K562 (cell line): ENCODE measurements around the gene CERS3. TPM values are rescaled to one million over a fixed set of nuclear protein-coding genes. Genes with fewer than 3 reads are reported as not detected.

ENCODE experiments used
- ATAC-seq: fragments of 200-7000 bp; cut with Tn5 transposase; 3 replicates; pipeline ENCODE4 v1.9.1; 2020; ENCODE audit warnings: moderate library complexity
- BruUV-seq: library from RNA; stranded (reverse); fragments of 400-500 nt; replicated peaks from 2 replicates; lab custom pipeline; 2021; lab: Mats Ljungman, UMichigan
- CTCF ChIA-PET: fragments of 300-600 bp; formaldehyde crosslinking; extraction: SDS; loops from one replicate; lab custom pipeline; 2021; ENCODE audit warnings: low intra/inter-chr PET ratio; lab: Yijun Ruan, JAX
- POLR2A ChIA-PET: fragments of 300-600, 350-650 bp; sonication (Branson Sonifier 250); formaldehyde crosslinking; extraction: SDS; loops from one replicate; lab custom pipeline; 2021; ENCODE audit warnings: antibody characterized with exemption, inconsistent platforms; lab: Yijun Ruan, JAX
- DNase-seq, 4 experiments: peaks; one replicate each; pipeline versions ENCODE4 v3.0.0 to v3.0.0-alpha.2; 2011 to 2018; ENCODE audit warnings: low spot score in 3 of 4, mixed read lengths in 3 of 4; ENCODE audit errors: extremely low read depth in 1 of 4
- FAIRE-seq: peaks from 2 replicates; lab custom pipeline; 2011; peaks lifted over from hg19 to GRCh38; lab: Jason Lieb, UNC
- H2AFZ ChIP-seq: 2 replicates; pipeline ENCODE4 v1.6.0; 2011; ENCODE audit warnings: low read depth, low read length, control low read depth, inconsistent platforms
- H3K27ac ChIP-seq: fragments of 200-600 bp; 3 replicates; pipeline ENCODE4 v1.8.0; 2011; ENCODE audit warnings: low read depth, mild to moderate bottlenecking, control low read depth, inconsistent platforms, low read length, moderate library complexity, mixed read lengths; ENCODE audit errors: extremely low read depth
- H3K27me3 ChIP-seq, 2 experiments: fragments of 300-600 bp in 1 of 2; 2 replicates in 1 of 2; 3 replicates in 1 of 2; pipeline versions ENCODE4 v1.6.0 to v1.8.0; 2011; ENCODE audit warnings: inconsistent platforms in 2 of 2, low read length in 2 of 2, mild to moderate bottlenecking in 1 of 2, mixed read lengths in 1 of 2, moderate library complexity in 1 of 2; ENCODE audit not compliant: control insufficient read depth in 2 of 2, insufficient read depth in 2 of 2
- H3K36me3 ChIP-seq: fragments of 300-600 bp; 3 replicates; pipeline ENCODE4 v1.8.0; 2011; ENCODE audit warnings: mild to moderate bottlenecking, low read length, inconsistent platforms; ENCODE audit not compliant: control insufficient read depth, insufficient read depth
- H3K4me1 ChIP-seq, 2 experiments: fragments of 200-600 bp in 1 of 2; replicated peaks in 1 of 2; 2 replicates in 1 of 2; 3 replicates in 1 of 2; pipeline versions ENCODE4 v1.5.1 to v1.8.0; 2011; ENCODE audit warnings: inconsistent platforms in 2 of 2, low read length in 2 of 2, mild to moderate bottlenecking in 1 of 2, mixed read lengths in 1 of 2, moderate library complexity in 1 of 2; ENCODE audit not compliant: control insufficient read depth in 2 of 2, insufficient read depth in 2 of 2
- H3K4me2 ChIP-seq: 2 replicates; pipeline ENCODE4 v1.6.1; 2011; ENCODE audit warnings: low read length, control low read depth, inconsistent platforms, mixed read lengths; ENCODE audit not compliant: insufficient read depth
- H3K4me3 ChIP-seq: fragments of 200-600 bp; sonication (generic), shearing (Covaris generic); 2 replicates; pipeline ENCODE4 v1.5.1; 2016; ENCODE audit warnings: control low read depth, inconsistent platforms
- H3K79me2 ChIP-seq: fragments of 200-600 bp; 3 replicates; pipeline ENCODE4 v1.8.0; 2011; ENCODE audit warnings: low read length, inconsistent platforms; ENCODE audit not compliant: control insufficient read depth, insufficient read depth
- H3K9ac ChIP-seq, 2 experiments: 2 replicates each; pipeline versions ENCODE4 v1.6.0 to v1.6.1; 2011; ENCODE audit warnings: low read depth in 2 of 2, low read length in 2 of 2, control low read depth in 1 of 2, inconsistent platforms in 1 of 2, mild to moderate bottlenecking in 1 of 2, mixed read lengths in 1 of 2; ENCODE audit not compliant: insufficient read depth in 1 of 2
- H3K9me1 ChIP-seq: one replicate; pipeline ENCODE4 v1.6.0; 2011; ENCODE audit warnings: inconsistent platforms, mild to moderate bottlenecking, low read length, moderate library complexity; ENCODE audit not compliant: control insufficient read depth, insufficient read depth
- H3K9me3 ChIP-seq: replicated peaks from 2 replicates; pipeline ENCODE4 v1.5.1; 2011; ENCODE audit warnings: low read depth, low read length, inconsistent platforms; ENCODE audit not compliant: control insufficient read depth, insufficient read depth
- H4K20me1 ChIP-seq: replicated peaks from 2 replicates; pipeline ENCODE4 v1.6.1; 2011; ENCODE audit warnings: low read length, inconsistent platforms, mixed read lengths; ENCODE audit not compliant: control insufficient read depth, insufficient read depth
- ASH1L ChIP-seq: fragments of 450-650 bp; IDR thresholded peaks from 2 replicates; pipeline ENCODE4 v1.6.1; 2018; ENCODE audit warnings: borderline replicate concordance, mild to moderate bottlenecking, low read depth; ENCODE audit not compliant: partially characterized antibody
- BMI1 ChIP-seq: fragments of 150-350 bp; IDR thresholded peaks from 2 replicates; pipeline ENCODE4 v1.6.1; 2014; ENCODE audit warnings: low read length
- RBM15 ChIP-seq: fragments of 200-400 bp; formaldehyde crosslinking; IDR thresholded peaks from 2 replicates; pipeline ENCODE4 v1.6.1; 2018; ENCODE audit warnings: mild to moderate bottlenecking, low read length, moderate library complexity; ENCODE audit not compliant: insufficient read depth
- RUNX1 ChIP-seq: sonication (generic); IDR thresholded peaks from 2 replicates; pipeline ENCODE4 v1.6.1; 2016; ENCODE audit warnings: antibody characterized with exemption, low read depth
- SRF ChIP-seq, 2 experiments: fragments of 250-450, 450-650 bp in 1 of 2; sonication (Bioruptor Pico) in 1 of 2; sonication (generic) in 1 of 2; formaldehyde crosslinking; IDR thresholded peaks; 2 replicates each; pipeline versions ENCODE4 v1.5.0 to v1.5.1; 2020 to 2022; ENCODE audit warnings: mild to moderate bottlenecking in 1 of 2, missing genetic modification reagents in 1 of 2
- TEAD1 ChIP-seq, 2 experiments: fragments of 450-650 bp in 1 of 2; sonication (generic) in 1 of 2; formaldehyde crosslinking; IDR thresholded peaks; 2 replicates each; pipeline versions ENCODE4 v1.4.0 to v1.8.0; 2020 to 2022; ENCODE audit warnings: mild to moderate bottlenecking in 2 of 2, missing genetic modification reagents in 1 of 2
- WGBS: fragments of 100-300 bp; shearing (Covaris generic); methylation state at CpG from one replicate; pipeline ENCODE4 v1.1.6; 2016; ENCODE audit warnings: low coverage, mixed read lengths; ENCODE audit not compliant: insufficient coverage; ENCODE audit errors: missing lambda C conversion rate; 5-methylcytosine and 5-hydroxymethylcytosine counted together
- in situ Hi-C: fragments of 300-500 bp; cut with MboI; formaldehyde crosslinking; loops from 4 replicates; pipeline ENCODE4 v1.15.0; 2018; ENCODE audit warnings: inconsistent platforms, mixed read lengths
- intact Hi-C: fragments of 100-400 bp; cut with micrococcal nuclease; formaldehyde crosslinking; loops from 2 replicates; pipeline ENCODE4 v1.14.2; 2022
- polyA plus RNA-seq, 8 experiments: library from polyadenylated mRNA; depleted of rRNA in 4 of 8; stranded (reverse) in 5 of 8; unstranded in 3 of 8; fragments of >200 nt; fragmentation: Nextera tagmentation in 2 of 8; fragmentation: Illumina TruSeq in 1 of 8; extraction: Ambion mirVana in 2 of 8; extraction: Trizol in 1 of 8; gene quantifications; 2 replicates each; pipeline versions ENCODE4 v1.2.1 to v1.2.3, GENCODE V29; 2011 to 2014; ENCODE audit warnings: inconsistent platforms in 1 of 8, missing spikeins in 1 of 8
- total RNA-seq, 7 experiments: library from RNA; depleted of rRNA in 6 of 7; stranded (reverse); fragments of >200 nt in 6 of 7; fragmentation: Illumina TruSeq in 2 of 7; extraction: Trizol in 2 of 7; gene quantifications; 2 replicates each; pipeline versions ENCODE4 v1.2.1 to v1.2.3, GENCODE V29; 2011 to 2021; ENCODE audit warnings: low replicate concordance in 1 of 7
- TF ChIP-seq, protein P1 (sequence below): fragments of 450-650 bp; formaldehyde crosslinking; IDR thresholded peaks from 2 replicates; pipeline ENCODE4 v1.4.0; 2022; ENCODE audit warnings: missing genetic modification characterization
- TF ChIP-seq, protein P2 (sequence below): fragments of 250-450 bp; sonication (Bioruptor Pico); IDR thresholded peaks from 2 replicates; pipeline ENCODE4 v1.9.0; 2021; ENCODE audit warnings: mild to moderate bottlenecking, inconsistent platforms
- TF ChIP-seq, protein P3 (sequence below): sonication (generic); formaldehyde crosslinking; IDR thresholded peaks from 2 replicates; pipeline ENCODE4 v1.8.1; 2022; ENCODE audit warnings: missing genetic modification reagents
- TF ChIP-seq, protein P4 (sequence below): IDR thresholded peaks from 2 replicates; pipeline ENCODE4 v1.6.1; 2011; ENCODE audit not compliant: insufficient read length; ENCODE audit errors: extremely low read depth

CERS3 gene
- total and polyA plus RNA-seq, 9 of the 15 experiments (the other 6 are each of a cell fraction or from before 2014, with no cell fraction given), result not detected

DNA sequence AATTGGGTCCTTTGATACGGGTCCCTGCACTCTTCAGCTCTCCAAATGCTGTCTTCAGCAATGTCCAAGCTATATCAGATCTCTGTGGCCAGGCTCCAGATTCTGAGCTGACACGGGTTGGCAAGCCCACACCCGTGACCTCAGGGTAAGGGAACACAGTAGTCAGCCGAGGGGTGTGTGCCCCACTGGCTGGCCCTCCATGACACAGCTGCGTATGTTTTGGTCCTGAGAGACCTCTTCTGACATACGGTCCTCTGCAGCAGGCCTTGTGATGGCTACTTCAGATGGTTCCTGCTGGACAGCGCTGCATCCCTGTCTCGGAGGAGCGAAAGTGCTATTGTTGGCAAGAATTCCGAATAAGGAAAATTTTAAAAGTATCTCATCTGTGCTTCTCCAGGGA lies 101.8 kb downstream of the CERS3 start (continued):
- TF ChIP-seq, protein P1, sequence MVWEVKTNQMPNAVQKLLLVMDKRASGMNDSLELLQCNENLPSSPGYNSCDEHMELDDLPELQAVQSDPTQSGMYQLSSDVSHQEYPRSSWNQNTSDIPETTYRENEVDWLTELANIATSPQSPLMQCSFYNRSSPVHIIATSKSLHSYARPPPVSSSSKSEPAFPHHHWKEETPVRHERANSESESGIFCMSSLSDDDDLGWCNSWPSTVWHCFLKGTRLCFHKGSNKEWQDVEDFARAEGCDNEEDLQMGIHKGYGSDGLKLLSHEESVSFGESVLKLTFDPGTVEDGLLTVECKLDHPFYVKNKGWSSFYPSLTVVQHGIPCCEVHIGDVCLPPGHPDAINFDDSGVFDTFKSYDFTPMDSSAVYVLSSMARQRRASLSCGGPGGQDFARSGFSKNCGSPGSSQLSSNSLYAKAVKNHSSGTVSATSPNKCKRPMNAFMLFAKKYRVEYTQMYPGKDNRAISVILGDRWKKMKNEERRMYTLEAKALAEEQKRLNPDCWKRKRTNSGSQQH (CRISPR knock-in tag), result no peak
- TF ChIP-seq BMI1 (no peak), RBM15 (no peak)
- TF ChIP-seq, protein P2, sequence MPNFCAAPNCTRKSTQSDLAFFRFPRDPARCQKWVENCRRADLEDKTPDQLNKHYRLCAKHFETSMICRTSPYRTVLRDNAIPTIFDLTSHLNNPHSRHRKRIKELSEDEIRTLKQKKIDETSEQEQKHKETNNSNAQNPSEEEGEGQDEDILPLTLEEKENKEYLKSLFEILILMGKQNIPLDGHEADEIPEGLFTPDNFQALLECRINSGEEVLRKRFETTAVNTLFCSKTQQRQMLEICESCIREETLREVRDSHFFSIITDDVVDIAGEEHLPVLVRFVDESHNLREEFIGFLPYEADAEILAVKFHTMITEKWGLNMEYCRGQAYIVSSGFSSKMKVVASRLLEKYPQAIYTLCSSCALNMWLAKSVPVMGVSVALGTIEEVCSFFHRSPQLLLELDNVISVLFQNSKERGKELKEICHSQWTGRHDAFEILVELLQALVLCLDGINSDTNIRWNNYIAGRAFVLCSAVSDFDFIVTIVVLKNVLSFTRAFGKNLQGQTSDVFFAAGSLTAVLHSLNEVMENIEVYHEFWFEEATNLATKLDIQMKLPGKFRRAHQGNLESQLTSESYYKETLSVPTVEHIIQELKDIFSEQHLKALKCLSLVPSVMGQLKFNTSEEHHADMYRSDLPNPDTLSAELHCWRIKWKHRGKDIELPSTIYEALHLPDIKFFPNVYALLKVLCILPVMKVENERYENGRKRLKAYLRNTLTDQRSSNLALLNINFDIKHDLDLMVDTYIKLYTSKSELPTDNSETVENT (CRISPR knock-in tag), result no peak

DNA sequence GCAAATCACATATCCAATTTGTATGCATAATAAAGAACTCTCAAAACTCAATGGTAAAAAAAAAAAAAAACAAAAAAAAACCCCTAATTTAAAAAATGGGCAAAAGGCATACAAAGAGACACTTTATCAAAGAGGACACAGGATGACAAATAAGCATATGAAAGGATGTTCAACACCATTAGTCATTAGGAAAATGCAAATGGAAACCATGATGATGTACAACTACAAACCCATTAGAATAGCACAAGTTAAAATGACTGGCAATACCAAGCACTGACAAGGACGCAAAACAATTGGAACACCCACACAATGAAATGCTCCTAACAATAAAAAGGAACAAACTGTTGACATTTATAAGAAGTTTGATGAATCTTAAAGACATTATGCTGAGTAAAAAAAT lies 123.6 kb downstream of the CERS3 start:
- ATAC-seq, result no peak
- no TSS peak for BruUV-seq
- Histone ChIP-seq H3K27ac (no peak overlapping the region), H3K4me2 (no peak overlapping the region), H4K20me1 (no peaks in the 10 kb centered on the region; the same call in 1 of the 2 replicates), H3K4me1 (no peaks in the 10 kb centered on the region), H2AFZ (no peak overlapping the region), H3K36me3 (no peaks in the 10 kb centered on the region), H3K9me1 (no peaks in the 10 kb centered on the region), H3K9me3 (no peaks in the 10 kb centered on the region), H3K4me3 (no peak overlapping the region), H3K9ac (no peak overlapping the region), H3K27me3 (peaks cover 0 to 5% of the 10 kb centered on the region in 2 experiments; a peak in 2 of 5 replicates), H3K79me2 (no peaks in the 10 kb centered on the region)
- in situ Hi-C loops (no loop called here), intact Hi-C loops (no loop called here)
- FAIRE-seq, result no peak
- POLR2A ChIA-PET, result no interaction called here
- 6% methylated on average over 1 of the region's 1 CpG for WGBS
- no peak for DNase-seq
- CTCF ChIA-PET, result no interaction called here
- no peak for TF ChIP-seq SRF (CRISPR knock-in tag; IDR thresholded peaks at IDR 0.05)
- TF ChIP-seq, protein P3, sequence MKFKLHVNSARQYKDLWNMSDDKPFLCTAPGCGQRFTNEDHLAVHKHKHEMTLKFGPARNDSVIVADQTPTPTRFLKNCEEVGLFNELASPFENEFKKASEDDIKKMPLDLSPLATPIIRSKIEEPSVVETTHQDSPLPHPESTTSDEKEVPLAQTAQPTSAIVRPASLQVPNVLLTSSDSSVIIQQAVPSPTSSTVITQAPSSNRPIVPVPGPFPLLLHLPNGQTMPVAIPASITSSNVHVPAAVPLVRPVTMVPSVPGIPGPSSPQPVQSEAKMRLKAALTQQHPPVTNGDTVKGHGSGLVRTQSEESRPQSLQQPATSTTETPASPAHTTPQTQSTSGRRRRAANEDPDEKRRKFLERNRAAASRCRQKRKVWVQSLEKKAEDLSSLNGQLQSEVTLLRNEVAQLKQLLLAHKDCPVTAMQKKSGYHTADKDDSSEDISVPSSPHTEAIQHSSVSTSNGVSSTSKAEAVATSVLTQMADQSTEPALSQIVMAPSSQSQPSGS, result no peak
- no peak for TF ChIP-seq TEAD1 (CRISPR knock-in tag; IDR thresholded peaks at IDR 0.05)
- no peak for TF ChIP-seq RUNX1
- TF ChIP-seq, protein P4, sequence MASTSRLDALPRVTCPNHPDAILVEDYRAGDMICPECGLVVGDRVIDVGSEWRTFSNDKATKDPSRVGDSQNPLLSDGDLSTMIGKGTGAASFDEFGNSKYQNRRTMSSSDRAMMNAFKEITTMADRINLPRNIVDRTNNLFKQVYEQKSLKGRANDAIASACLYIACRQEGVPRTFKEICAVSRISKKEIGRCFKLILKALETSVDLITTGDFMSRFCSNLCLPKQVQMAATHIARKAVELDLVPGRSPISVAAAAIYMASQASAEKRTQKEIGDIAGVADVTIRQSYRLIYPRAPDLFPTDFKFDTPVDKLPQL, result no peak
- TF ChIP-seq ASH1L, result no peak
